C4-2B (cell line): ENCODE measurements around the gene SLC34A3.

Experiments used
- H3K27ac ChIP-seq: fragments of 450-650 bp; 2 replicates; pipeline ENCODE4 v1.5.1; 2017
- CTCF ChIP-seq: fragments of 450-650 bp; conservative IDR thresholded peaks from 2 replicates; pipeline ENCODE4 v1.5.1; 2017; ENCODE audit warnings: mild to moderate bottlenecking
- ZFX ChIP-seq: fragments of 450-650 bp; IDR thresholded peaks from 2 replicates; pipeline ENCODE4 v1.6.1; 2017

Gene SLC34A3

DNA sequence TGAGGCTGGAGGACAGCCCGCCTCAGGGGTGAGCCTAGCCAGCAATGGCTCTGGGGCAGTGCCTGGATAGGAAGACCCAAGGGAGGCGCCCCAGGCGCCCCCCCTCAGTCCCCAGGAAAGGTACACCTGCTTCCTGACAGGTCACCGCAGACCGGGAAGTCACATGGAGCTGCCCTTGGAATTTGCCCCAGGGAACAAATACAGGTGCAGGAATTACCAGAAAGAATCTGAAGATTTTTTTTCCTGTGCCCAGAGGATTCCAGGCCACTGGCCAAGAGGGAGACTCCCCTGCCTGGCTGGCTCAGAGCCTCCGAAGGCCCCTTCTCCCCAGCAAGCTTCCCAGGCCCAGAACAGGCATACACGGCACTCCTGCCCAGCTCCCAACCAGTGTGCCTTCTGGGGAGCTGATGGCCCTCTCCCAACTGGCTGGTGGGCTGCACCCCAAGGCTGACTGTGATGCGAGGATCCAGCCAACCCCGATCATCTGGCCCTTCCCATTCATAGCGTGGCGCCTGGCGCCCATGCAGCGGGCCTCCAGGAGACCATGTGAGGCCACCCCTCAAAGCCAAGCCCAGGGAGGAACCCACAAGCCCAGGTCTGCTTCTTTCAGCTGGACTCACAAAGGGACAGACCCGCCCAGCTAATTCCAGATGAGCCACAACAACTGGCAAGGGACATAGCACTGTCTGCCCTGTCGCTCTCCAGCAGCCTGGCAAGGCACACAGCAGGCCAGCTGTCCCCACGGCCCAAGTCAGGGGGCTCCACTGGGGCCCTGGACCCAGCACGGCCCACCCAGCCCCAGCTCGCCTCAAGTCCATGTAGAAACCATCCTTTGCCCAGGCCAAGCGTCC lies 32.4 kb upstream of the SLC34A3 start:
- peak overlapping the region; percentile 85 for H3K27ac ChIP-seq
- TF ChIP-seq ZFX (no peak), CTCF (no peak)

- peak overlapping the region; percentile 85 for H3K27ac ChIP-seq
- TF ChIP-seq CTCF (no peak), ZFX (peak; percentile 17; the same call in 1 of the 2 replicates)
Measured at GRCh38 chr9:137198902-137199283, 31.8 kb upstream of the SLC34A3 start.

DNA sequence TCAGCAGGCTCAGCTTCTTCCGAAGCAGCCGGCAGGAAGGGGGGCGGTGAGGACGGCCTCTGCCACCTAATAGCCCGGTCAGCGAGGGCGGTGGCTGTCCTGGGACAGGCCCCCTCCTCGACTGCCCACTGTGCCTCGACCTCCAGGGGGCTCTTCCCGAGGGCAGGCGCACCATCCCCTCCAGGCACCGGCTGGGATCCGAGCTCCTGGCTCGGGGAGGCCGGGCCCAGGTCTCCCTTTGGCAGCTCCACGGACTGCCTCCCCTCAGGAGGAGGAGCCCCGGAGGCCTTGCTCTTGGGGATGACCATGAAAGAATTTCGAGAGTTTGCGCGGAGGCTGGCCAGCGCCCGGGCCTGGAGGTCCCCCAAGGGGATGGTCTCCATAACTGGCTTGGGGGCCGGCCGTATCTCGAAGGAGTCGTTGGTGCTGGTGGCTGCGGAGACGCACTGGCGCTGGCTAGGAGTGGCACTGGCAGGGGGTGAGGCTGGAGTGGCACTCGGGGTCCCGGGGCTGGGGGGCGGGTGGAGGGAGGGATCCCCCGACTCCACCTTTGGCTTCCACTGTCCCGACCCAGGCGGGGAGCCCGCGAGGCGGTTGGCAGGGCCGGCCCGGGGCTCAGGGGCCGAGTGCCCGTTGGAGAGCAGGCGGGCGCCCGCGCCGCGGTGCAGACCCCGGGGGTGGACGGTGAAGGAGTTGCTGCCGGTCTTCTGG lies 31.1 kb upstream of the SLC34A3 start:
- peak overlapping the region; percentile 85 for H3K27ac ChIP-seq
- TF ChIP-seq CTCF (no peak), ZFX (no peak; the same call in 1 of the 2 replicates)

DNA sequence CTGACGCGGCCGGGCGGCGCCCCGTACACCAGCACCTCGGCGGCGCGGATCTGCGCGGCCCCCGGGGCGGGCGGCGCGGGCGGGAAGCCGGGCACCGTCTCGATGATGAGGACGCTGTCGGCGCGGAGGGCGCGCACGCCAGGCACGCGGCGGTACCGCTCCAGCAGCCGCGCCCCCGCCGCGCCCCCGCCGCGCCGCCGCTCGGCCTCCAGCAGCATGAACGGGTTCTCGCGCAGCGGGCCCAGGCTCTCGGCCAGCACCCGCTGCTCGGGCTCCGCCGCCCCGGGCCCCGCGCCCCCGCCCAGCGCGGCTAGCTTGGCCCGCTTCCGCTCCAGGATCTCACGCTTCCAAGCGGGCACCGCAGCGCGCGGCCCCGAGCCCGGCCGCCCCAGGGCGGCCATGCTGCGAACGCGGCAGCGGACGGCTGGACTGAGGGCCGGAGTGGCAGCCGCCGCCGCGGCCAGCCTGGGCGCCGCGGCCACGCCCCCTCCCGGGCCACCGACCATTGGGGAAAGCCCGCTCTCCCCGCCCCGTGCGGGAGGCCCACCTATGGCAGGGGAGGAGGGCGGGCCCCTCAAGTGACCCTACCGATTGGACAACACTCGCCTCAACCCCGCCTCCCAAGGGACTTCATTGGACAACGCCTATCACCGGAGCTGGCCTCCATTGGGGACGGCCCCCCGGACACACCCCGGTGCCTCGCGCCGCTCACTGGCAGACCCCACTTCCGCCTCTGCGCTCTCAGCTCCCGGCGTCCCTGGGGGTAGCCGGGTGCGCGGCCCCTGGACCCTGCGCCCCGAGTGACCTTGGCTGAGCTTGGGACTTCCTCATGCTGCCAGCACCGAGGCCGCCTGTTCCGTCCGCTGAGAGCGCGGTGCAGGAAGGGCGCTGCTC lies 30.1 kb upstream of the SLC34A3 start, which contains the start of gene TPRN:
TPRN (minus strand) TSS at position 431 of the 894 bp plus-strand sequence; CDS start at position 401, 30 bp downstream.
- peak within 1 kb of the TSS; percentile 85 for H3K27ac ChIP-seq
- TF ChIP-seq ZFX = peak; percentile 69; the same call in 1 of the 2 replicates
- no peak for TF ChIP-seq CTCF

DNA sequence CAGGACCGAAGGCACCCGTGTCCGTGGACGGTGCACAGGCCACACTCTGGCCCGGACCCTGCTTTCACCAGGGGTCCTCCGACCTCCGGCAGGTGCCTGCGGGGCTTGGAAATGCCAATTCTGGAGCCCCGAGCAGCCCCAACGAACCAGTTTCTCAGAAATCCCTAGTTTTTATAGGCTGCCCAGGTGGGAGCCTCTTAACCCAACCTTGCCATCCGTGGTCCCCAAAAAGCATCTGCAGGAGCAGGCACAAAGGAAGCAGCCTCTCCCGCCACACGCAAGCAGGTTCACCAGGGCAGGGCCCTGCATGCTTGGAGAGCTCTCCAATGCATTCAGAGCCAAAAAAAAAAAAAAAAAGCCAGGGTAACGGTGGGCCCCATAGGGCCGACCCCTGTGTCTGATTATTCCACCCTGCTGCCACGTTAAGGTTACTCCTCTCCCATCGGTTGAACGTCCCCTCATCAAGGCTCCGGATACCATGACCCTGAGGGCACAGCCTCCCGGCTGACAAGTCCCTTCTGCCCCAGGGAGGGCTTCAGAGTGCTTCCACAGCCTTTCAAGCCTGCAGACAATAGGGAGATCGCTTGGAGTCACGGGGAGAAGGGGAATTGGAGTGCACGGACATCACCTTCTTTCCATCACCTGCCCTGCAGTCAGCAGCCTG lies 29.4 kb upstream of the SLC34A3 start:
- TF ChIP-seq CTCF (no peak), ZFX (no peak)
- H3K27ac ChIP-seq = peak overlapping the region; percentile 85

- TF ChIP-seq CTCF = no peak
- no peak for TF ChIP-seq ZFX
- H3K27ac ChIP-seq = no peak overlapping the region
Measured at GRCh38 chr9:137202966-137203365, 27.7 kb upstream of the SLC34A3 start.
